Urothelium cell line (cell line): ENCODE results near the gene B4GALT6.

Experiments
- DNase-seq: peaks from one replicate; pipeline ENCODE4 v3.0.0; 2011; ENCODE audit warnings: low spot score, mixed read lengths
- FAIRE-seq: peaks from 2 replicates; lab custom pipeline; 2011; peaks lifted over from hg19 to GRCh38; lab: Jason Lieb, UNC

Gene B4GALT6

DNA sequence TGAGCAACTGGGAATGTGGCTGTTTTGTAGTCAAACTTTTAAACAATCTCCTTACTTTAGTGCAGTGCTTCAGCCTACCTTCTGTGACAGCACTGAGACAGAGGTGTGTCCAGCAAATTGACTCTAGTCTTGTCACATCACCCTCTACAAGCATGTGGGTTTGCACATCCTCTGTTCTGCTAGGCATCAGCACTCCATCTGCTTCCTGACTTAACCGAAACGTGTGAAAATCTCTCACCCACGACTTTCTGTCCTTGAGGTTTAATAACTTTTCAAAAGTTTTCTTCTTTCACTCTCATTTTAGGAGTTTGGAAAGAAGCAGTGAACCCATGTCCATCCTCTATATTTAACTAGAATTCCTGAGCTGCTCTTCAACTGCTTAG lies 50.1 kb downstream of the B4GALT6 start:
- no peak for FAIRE-seq
- DNase-seq, result no peak

DNA sequence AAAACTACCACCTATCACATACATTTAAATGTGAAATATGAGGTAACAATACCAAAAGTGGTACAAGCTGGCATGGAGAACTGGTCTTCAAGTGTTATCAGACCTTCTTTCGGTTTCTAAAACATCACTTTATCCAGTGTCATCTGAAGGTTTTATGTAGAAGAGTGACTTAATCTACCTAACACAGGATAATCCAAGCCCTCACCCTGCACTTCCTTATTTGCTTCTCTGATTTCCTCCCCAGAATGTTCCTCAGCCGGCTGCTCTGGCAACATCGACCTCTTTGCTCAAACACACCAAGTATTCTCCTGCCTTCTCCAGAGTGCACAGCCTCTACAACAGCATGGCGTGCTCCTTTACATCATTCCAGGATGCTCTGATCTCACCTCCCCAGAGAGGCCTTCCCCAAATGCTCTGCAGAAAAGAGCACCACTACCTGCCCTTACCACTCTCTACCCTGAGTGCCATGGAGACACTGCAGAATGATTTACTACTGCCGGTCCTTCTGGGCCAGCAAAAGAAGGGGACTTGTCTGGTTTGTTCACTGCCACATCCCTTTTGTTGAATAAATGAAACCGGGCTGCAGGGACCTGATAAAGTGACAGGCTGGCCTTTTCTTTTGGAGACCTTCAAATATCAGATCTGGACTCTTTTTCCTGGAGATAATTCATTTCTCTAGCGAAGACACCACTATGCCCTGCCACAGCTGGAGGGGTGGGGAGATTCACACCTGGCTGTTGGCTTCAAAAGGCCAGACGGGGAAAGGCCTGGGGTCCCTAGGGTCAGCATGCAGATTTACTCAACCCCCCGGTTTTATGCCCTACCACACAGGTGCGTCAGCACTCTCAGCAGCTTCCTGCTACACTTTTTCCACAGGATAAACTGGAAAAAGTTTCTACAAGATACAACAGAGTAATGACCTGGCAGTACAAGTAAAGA lies 50.7 kb downstream of the B4GALT6 start:
- FAIRE-seq (no peak), DNase-seq (no peak)

DNA sequence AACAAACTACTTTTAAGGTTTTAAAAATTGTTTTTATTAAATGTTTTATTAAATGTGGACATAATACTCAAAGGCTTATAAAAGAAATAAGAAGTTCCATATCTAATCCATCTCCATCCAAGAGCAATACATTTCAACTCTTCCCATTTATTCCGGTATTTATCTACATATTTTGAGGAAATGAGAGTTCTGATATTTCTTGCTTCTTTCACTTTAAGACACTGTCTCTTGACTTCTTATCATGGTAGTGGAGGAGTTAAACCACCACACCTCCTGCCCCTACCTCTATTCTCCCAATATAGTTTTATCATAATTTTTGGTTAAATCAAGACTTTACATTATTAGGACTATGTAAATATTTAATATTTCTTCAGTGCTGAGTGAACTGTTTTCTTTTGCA lies 52.0 kb downstream of the B4GALT6 start:
- no peak for FAIRE-seq

DNA sequence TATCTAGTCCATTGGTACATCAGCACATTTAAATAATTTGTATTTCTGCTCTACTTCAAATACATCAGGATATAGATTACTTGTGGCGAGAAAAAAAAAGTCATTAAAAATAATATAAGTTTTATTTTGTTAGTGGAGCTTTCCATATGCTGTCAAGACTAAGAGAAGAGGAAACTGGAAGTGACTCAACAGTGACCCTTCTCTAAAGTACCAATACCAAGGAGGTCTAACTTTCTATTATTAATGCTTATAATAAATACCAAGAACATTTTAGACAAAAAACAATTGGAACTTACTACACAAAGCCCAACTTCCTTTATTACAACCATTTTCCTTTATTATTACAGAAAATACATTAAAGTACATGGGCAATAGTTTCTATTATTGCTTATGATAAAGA lies 52.9 kb downstream of the B4GALT6 start:
- no peak for FAIRE-seq
- no peak for DNase-seq

More for the DNA sequence above, 52.0 kb downstream of the B4GALT6 start:
- no peak for DNase-seq

DNA sequence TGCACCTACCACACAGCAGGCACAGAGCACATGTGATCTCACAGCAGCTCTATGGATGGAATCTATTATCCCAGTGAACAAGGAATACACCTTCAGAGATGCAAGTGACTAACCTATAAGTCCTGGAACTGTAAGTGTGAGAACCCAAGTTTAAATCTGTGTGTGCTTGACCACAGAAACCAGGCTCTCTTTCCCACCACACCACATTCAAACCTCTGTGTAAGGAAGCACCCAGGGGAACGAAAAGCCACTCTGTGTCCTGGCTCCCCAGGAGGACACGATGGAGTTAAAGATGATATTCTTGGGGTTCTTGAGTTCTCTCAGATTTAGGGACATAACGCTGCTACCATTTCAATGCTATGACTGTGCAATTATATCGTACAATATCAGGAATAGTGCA lies 53.8 kb downstream of the B4GALT6 start:
- DNase-seq, result no peak
- no peak for FAIRE-seq

GRCh38 chr18:31626409-31626808 lies 58.0 kb downstream of the B4GALT6 start:
- no peak for DNase-seq
- no peak for FAIRE-seq

- DNase-seq (no peak), FAIRE-seq (no peak)
Observed at GRCh38 chr18:31624892-31625640, 59.3 kb downstream of the B4GALT6 start.

GRCh38 chr18:31619291-31619690 lies 65.1 kb downstream of the B4GALT6 start:
- FAIRE-seq, result no peak
- no peak for DNase-seq

DNA sequence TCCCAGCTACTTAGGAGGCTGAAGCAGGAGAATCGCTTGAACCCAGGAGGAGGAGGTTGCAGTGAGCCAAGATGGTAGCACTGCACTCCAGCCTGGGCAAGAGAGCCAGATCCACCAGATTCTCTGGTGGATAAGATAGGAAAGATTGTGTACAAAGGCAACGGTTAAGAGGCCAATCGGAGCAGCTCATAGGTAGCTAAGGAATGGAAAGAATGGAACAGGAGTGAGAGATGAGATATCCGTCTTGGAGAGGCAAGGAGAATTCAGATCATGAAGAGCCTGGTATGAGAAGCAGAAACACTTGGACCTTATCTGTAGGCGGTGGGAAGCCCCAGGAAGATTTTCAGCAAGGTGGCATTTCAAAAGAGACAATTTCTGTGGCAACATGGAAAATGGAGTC lies 65.6 kb downstream of the B4GALT6 start:
- DNase-seq, result no peak
- FAIRE-seq, result no peak

- DNase-seq (no peak), FAIRE-seq (no peak)
Observed at GRCh38 chr18:31617031-31617717, 67.2 kb downstream of the B4GALT6 start.

- FAIRE-seq (no peak), DNase-seq (no peak)
Observed at GRCh38 chr18:31616586-31616985, 67.8 kb downstream of the B4GALT6 start.

GRCh38 chr18:31614044-31614443 lies 70.3 kb downstream of the B4GALT6 start:
- DNase-seq (no peak), FAIRE-seq (no peak)

DNA sequence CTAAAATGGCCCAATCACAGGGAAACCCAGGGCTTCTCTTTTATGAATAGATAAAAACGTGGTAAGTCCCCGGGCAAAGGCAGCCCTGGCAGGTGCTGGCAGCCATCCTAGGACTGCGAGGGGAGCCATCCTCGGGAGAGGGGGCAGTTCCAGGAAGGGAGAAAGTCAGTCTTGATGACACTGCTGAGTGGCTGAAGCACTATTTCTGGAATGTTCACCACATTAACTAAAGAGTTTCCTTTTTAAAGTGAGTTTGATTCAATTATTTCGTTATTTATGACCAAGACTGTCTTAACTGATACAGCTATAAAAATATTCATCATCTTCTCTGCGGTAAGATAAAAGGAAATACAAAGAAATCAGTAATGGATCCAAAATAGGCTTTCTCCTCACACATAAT lies 72.3 kb downstream of the B4GALT6 start:
- DNase-seq (peak; percentile 8), FAIRE-seq (no peak)

GRCh38 chr18:31611511-31611910 lies 72.9 kb downstream of the B4GALT6 start:
- FAIRE-seq (no peak), DNase-seq (no peak)

DNA sequence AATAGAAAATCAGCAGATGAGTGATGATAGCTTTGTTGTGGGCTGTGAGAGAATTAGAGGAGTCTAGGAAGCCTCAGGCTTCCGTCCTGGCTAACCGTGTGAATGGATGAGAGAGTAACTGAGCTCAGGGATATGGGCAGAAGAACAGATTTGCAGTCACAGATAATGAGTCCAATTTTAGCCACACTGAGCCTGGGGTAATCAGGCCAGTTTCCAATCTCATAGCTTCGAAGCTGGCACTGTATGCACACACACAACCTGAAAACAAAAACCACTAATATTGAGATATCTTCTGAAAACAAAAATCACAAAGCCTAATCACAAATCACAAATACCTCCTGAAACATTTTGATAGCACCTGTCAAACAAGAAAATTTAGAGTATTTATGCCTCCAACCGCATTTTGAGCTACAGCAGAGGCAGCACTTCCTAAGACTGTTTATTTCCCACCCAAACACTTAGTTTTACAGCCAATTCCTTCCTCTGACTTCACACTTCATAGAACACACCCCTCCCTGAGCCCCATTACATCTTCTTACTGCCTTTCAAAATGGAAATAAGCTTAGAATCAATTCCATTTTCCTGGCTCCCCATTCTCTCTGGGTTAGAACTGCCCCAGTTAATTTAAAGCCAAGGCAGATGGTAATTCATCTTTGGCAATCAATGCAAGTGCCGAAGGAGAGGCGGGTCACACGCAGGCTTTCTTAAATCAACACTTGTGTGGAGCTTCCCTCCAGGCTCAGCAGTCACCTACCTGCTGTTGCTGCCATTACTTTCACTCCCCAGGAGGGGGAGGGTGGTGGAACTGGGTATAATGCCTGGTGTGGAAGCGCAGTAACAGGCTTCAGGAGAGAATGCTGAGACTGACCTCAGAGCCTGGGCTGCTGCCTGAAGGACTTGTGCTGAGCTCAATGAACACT lies 73.8 kb downstream of the B4GALT6 start:
- no peak for DNase-seq
- FAIRE-seq, result no peak

DNA sequence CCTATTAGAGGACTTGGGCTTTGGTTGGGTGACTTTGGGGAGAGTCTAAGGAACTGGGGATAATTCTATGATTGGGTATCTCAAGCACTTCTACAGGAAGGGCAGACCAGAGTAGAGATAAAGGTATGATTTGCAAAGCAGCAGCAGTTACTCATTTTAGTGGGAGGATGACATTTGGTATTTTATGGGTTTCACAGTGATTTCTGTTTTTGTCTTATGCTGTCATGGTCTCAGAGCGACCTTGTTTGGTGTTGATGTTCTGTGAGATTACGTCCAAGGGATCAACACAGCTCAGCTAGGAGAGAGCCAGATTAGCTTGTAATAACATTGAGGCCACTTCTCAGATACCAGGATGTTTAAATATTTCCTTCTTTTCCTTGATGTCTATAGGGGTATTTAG lies 74.5 kb downstream of the B4GALT6 start:
- DNase-seq (no peak), FAIRE-seq (no peak)

DNA sequence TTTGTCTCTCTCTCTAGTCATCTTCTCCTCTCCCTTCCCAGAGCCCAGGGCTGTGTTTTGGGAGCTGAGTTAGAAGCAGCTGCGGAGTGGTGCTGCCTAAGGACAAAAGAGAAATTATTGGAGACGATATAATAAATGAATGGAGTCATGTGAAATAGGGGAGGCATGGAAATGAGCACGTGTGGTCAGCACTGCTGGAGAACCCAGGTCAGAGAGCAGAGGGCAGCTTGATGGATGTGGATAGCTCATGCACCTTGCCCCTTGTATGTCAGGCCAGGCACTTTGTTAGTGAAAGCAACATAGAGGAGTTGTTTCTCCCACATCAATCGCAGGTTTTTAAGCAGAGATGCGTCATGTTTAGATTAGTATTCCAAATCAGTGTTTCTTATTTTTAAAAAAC lies 77.0 kb downstream of the B4GALT6 start:
- FAIRE-seq, result no peak

GRCh38 chr18:31606265-31606664 lies 78.1 kb downstream of the B4GALT6 start:
- FAIRE-seq, result no peak
- DNase-seq, result no peak

More for the DNA sequence above, 77.0 kb downstream of the B4GALT6 start:
- no peak for DNase-seq

DNA sequence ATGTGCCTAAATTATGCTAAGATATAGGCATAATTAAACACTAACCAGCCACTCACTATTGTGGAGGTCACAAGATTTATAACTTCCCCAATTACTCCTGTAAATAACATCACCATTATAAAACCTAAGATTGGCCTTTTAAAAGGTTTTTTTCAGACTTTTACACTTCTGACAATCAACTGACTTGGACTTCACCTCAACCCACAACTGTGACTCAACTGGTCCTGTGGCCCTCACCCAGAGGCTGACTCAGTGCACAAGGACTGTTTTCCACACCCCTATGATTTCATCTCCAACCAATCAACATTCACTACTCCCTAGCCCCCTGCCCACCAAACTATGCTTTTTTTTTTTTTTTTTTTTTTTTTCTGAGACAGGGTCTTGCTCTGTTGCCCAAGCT lies 81.1 kb downstream of the B4GALT6 start:
- no peak for FAIRE-seq
- no peak for DNase-seq

- FAIRE-seq, result no peak
- DNase-seq, result no peak
Observed at GRCh38 chr18:31598021-31598805, 86.2 kb downstream of the B4GALT6 start.
